ENCODE measurements around the gene MLXIP.

- no peak for TF ChIP-seq POLR2AphosphoS5 (IDR thresholded peaks at IDR 0.05; ENCODE audit: low read depth, low read length)
- no peak for TF ChIP-seq TAF1 (IDR thresholded peaks at IDR 0.05; ENCODE audit: borderline replicate concordance, insufficient read depth, low read length)
- no peak for TF ChIP-seq REST (IDR thresholded peaks at IDR 0.05; ENCODE audit: insufficient read depth in 1 of 2, low read depth in 2 of 2, low read length in 2 of 2)
- TF ChIP-seq SIN3A (IDR thresholded peaks at IDR 0.05; ENCODE audit: borderline replicate concordance, insufficient read depth, low read length): no peak
Measured at GRCh38 chr12:122126713-122127597, 48.4 kb downstream of the MLXIP start.

Data from PFSK-1 (cell line).